Adrenal gland (tissue), 5 donors: ENCODE measurements around the gene ARHGEF4.

Experiments used
- CTCF ChIP-seq, 6 experiments: fragments of 450-650 bp in 4 of 6; fragments of 200-600 bp in 2 of 6; sonication (generic) in 1 of 6; IDR thresholded peaks; 1 replicate in 5 of 6; 2 replicates in 1 of 6; pipeline versions ENCODE4 v1.5.1 to v1.8.0; 2016 to 2021; ENCODE audit warnings: antibody characterized with exemption in 6 of 6, mild to moderate bottlenecking in 2 of 6, moderate library complexity in 1 of 6
- POLR2A ChIP-seq, 2 donors: fragments of 450-650 bp; IDR thresholded peaks; one replicate each; pipeline ENCODE4 v1.6.1; 2017; ENCODE audit warnings: antibody characterized with exemption in 2 of 2, mild to moderate bottlenecking in 2 of 2, moderate library complexity in 1 of 2
- donor health status: DM: no; HTN: no; CAD: no.

- TF ChIP-seq CTCF (IDR thresholded peaks at IDR 0.05) (no peak), POLR2A (IDR thresholded peaks at IDR 0.05) (no peak)
Measured at GRCh38 chr2:130996691-130997090, 160.0 kb downstream of the ARHGEF4 start.
